Posterior vena cava (tissue), 2 donors: ENCODE data around the gene LSS. TPM values are rescaled to one million over a fixed set of nuclear protein-coding genes. Genes with fewer than 3 reads are reported as not detected.
"Not testable (repeated sequence)": the region's sequence is repeated elsewhere in the genome, so short reads cannot be mapped to it uniquely, and the experiment has no call there.

Experiments
- DNase-seq: peaks from one replicate; pipeline ENCODE4 v3.0.0-alpha.2; 2020; ENCODE audit warnings: low spot score
- intact Hi-C, 2 donors: fragments of 100-400 bp; cut with DNase I; formaldehyde crosslinking; loops; one replicate each; pipeline versions ENCODE4 v1.14.1 to v1.14.2; 2022 to 2023
- total RNA-seq, 2 donors: library from RNA; stranded (reverse); fragmentation: NEBNext Ultra II Directional; extraction: Animal tissue kit (Norgen Biotek cat#: 25700); gene quantifications; one replicate each; pipeline ENCODE4 v1.2.1, GENCODE V29; 2021
- donor health status: DM: yes; HTN: yes; CAD: no.
- donor health status: DM: yes; HTN: yes; CAD: no.

LSS gene
- total RNA-seq, 2 donors from 2014 or later: 42.5 to 65.0 TPM

DNA sequence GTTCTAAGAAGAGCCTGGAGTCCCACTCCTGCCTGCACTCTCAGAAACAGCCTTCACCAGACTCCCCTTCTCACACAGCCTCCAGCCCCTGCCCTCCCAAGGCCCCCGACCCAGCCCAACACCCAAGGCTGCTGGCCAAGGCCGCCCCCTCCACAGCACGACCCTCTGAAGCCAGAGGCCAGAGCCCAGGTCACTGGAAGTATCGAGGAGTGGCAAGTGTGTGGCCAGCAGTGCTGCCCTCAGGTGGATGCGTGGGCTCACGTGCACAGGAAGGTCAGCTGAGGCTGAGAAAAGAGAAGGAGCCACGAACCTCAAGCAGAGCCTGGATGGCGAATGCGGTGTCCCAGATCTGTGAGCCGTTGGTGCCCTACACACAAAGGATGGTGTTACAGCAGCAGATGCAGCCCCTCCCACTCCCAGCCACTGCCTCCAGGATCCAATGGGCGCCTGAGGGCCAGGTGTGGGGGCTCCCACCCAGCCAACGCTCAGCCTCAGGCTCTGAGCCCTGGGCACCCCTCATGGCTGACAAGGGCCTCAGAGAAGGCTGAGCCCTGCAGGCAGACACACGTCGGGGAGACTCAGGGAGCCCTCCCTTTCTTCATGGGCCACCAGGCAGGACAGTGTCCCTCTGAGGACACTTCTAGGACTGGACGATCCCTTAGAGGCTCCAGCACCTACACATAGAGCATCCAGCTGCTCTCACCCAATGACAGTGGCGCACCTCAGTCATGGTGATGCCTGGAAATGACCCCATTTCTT lies 18.0 kb downstream of the LSS start:
- intact Hi-C loops: loop anchor here in 1 of 2 donors (10.0 kb wide), 1 partner anchor 56 kb away; the partner anchor contains the start of gene FTCD
- DNase-seq: peak; percentile 48

DNA sequence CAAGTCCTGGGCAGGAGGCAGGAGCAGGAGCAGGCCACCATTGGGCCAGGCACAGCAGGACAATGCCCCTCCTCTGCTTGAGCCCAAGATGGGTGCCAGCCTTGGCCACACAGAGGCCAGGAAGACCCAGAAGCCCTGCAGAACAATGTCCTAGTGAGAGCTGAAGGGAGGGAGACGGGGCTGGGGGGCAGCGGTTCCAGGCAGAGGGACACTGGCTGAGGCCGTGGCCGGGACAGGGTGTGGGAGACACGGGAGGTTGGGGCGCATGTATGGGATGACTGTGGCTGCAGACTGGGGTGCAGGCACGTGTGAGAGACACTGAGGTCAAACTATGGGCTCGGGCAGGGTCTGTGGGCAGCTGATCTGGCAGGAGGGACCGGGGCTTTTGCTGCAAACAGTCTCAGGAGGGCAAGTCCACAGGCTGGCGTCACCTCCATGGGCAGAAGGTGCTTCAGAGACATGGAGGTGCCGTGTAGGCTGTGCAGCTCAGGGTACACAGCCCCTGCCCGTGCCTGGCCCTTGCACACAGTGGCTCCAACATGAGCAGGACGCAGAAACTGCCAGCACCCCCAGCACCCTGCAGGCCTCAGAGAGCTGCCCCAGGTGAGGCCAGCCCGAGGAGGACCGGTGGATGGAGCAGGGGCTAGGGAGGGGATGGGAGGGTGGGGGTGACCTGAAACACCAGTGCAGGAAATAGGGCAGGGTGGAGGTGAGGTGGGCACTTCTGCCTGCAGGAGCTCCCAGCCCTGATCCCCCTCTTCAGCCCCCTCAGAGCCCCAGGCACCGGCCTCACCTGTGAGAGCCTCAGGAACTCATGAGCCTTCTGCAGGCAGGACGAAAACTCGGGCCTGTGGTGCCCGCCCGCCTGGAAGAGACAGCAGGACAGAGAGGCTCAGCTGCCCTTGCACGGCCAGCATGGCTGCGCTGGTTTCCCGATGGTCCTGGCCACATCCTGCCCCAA lies 19.5 kb downstream of the LSS start:
- intact Hi-C loops: no loop called here
- DNase-seq: peak; percentile 76

DNA sequence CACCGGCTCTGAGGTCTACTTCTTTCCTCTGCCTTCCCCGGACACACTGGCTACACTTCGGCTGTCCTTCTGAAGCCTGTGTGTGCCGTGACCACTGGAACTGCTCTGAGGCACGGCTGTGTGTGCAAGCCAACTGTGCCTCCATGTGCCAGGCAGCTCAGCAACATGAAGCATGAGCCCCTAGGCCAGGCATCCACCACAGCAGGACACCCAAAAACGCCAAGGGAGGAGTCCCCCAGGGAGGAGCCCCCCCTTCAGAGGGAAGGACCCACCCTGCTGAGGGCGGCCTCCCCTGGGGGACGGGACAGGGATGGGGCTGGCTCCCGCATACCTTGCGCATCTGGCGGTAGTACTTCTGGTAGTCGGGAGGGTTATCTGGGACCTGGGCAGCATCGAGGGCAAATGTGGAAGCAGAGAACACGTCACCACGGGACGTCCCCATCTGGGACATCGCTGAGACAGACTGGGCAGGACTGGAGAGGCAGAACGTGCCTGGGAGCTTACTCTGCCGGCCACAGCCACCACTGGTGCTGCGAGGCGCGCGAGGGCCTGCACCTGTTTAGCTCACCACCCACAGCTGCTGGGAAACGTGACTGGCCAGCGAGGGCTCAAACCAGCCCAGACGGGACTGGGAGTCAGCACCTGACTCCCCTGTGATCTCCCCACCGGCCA lies 20.5 kb downstream of the LSS start:
- intact Hi-C loops: no loop called here

DNA sequence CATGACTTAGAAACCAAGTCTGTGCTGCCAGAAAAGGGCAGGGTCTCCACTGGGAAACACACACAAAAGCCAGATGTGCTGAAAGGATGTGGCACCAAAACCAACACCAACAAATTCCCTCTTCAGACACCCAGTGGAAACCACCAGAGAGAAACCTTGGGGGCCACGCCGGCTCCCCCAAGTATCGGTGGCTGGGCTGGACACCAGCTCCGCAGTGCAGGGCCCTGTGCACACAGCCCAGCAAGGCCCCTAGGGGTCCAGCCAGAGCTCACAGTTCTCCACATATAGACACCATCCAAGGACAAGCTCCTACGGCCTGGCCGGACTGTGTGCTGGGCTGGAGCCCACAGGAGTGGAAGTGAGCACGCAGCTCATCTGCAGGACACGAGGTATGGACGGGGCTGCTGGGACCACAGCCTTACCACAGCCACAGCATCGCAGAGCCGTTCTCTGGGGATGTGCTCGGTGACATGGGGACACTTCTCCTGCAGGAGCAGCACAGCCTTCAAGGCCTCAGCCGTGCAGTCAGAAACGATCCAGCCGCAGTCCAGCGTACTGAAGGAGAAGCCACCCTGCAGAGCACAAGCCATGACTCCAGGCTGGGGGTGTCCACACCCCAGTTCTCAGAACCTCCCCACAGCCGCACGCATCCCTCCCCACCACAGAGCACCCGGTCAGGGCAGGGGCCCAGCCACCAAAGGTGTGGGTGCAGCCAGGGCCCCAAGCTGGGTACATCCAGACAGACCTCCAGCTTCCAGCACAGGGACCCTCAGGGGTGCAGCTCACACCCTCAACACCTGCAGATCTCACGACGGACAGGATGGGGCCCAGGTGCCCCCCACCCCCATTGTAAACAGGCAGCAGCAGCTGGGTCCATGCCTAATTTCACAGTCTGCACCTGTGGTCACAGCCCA lies 21.3 kb downstream of the LSS start:
- peak; percentile 74 for DNase-seq
- intact Hi-C loops: no loop called here

More for the DNA sequence above, 20.5 kb downstream of the LSS start:
- peak; percentile 66 for DNase-seq

DNA sequence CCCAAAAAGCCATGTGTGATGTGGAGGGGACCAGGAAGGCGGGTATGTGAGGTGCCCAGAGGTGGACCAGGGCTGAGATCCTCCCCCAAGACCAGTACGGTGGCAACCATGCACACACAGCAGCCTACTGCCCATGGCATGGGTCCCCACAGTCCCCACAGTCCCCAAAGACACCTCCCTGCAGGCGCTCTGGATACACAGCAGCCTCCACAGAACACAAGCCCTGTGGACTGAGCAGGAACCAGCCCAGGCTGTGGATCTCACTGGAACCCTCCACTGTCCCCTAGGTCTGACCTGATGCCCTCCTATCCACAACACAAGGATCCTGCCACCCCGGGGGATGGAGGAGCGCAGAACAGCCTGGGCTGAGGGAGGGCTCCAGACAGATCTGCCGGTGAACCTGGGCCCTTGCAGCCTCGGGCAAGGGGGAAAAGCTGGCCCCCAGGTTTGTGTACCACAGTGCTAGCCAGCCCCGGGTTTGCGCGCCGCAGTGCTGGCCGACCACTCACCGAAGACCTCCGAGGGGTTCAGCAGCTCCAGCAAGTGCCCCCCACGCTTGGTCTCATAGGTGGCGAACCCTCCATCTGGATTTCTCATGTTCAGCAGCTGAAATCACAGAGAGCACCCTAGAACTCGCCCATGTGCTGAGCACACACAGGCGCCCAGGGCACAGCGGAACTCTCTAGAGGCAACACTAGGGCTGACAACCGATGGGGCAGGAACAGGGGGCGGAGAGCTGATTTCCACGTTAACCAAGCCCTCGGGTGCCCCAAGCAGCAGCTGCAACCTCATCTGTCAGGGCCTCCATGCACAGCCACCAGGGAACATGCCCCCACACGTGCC lies 22.2 kb downstream of the LSS start:
- DNase-seq: peak; percentile 77
- intact Hi-C loops: no loop called here

- DNase-seq: peak; percentile 63
- intact Hi-C loops: no loop called here
Measured at GRCh38 chr21:46205766-46206162, 22.8 kb downstream of the LSS start.

GRCh38 chr21:46205166-46205565 lies 23.4 kb downstream of the LSS start:
- DNase-seq: peak; percentile 50
- intact Hi-C loops: no loop called here

- DNase-seq: peak; percentile 41
- intact Hi-C loops: no loop called here
Measured at GRCh38 chr21:46203203-46203600, 25.4 kb downstream of the LSS start.

DNA sequence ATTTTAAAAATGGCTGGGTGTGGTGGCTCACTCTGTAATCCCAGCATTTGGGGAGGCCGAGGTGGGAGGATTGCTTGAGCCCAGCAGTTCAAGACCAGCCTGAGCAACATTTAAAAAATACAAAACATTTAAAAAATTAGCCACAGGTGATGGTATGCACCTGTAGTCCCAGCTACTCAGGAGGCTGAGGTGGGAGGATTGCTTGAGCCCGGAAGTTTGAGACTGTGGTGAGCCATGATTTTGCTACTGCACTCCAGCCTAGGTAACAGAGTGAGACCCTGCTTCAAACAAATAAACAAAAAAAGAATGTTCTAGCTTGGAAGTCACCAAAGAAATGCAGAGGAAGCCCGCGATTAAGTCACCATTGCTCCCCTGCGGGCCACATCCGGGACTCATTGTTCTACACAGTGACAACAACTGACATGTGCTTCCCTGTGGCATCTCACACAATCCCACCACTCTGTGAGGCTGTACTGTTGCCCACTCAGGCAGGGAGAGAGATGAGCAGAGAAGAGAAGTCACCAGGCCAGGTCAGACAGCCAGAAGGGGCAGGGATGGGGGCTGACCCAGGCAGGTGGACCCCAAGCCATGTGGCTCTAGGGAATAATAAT lies 25.9 kb downstream of the LSS start:
- peak; percentile 34 for DNase-seq
- intact Hi-C loops: no loop called here

DNA sequence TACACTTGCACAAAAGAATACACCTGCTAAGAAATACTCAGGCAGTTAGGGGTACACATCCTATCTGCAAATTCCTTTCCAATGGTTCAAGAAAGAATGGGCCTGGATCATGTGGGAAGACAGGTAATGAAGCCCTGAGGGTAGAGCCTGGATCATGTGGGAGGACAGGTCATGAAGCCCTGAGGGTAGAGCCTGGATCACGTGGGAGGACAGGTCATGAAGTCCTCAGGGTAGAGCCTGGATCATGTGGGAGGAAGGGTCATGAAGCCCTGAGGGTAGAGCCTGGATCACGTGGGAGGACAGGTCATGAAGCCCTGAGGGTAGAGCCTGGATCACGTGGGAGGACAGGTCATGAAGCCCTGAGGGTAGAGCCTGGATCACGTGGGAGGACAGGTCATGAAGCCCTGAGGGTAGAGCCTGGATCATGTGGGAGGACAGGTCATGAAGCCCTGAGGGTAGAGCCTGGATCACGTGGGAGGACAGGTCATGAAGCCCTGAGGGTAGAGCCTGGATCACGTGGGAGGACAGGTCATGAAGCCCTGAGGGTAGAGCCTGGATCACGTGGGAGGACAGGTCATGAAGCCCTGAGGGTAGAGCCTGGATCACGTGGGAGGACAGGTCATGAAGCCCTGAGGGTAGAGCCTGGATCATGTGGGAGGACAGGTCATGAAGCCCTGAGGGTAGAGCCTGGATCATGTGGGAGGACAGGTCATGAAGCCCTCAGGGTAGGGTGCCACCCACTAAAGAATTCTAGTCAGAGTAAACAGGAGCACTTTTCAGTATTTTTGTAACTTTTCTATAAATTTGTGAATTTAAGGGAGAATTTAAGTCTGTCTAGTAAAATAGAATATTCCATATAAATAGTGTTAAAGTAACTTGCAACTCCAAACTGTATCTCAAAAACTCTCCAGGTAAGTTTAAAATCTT lies 27.4 kb downstream of the LSS start:
- DNase-seq, intact Hi-C loops: not testable (repeated sequence)

- DNase-seq: no peak
- intact Hi-C loops: no loop called here
Measured at GRCh38 chr21:46199436-46200373, 28.9 kb downstream of the LSS start.

DNA sequence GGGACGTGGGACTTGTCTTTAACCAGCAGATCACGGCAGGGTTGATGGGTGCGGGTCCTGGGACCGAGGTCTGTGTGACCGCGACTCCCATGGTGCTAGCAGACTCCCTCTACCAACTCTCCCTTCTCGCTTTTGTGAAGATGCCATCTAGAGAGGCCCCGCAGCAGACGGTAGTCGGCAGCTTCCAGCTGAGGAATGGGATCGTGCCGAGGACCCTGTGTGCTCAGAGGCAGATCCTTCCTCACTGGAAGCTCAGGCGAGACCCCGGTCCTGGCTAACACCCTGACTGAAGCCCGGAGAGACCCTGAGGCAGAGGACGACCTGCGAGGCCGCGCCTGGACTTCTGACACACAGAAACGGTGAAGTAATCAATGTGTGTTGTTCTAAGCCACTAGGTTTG lies 31.8 kb downstream of the LSS start:
- intact Hi-C loops: no loop called here
- peak; percentile 62 for DNase-seq

GRCh38 chr21:46195595-46196195 lies 32.9 kb downstream of the LSS start:
- DNase-seq: peak; percentile 60
- intact Hi-C loops: no loop called here

GRCh38 chr21:46194374-46195334 lies 33.9 kb downstream of the LSS start:
- DNase-seq: peak; percentile 67
- intact Hi-C loops: no loop called here
